ENCODE data around the gene NEDD4. TPM values are rescaled to one million over a fixed set of nuclear protein-coding genes. Genes with fewer than 3 reads are reported as not detected.
"Not testable (repeated sequence)": the region's sequence is repeated elsewhere in the genome, so short reads cannot be mapped to it uniquely, and the experiment has no call there.

Gene NEDD4
- total and polyA plus RNA-seq, 4 donors = 6.9 to 43.4 (median 25.1) TPM

- intact Hi-C loops (cut with DNase I) = no loop called here
- H3K36me3 ChIP-seq (ENCODE audit: control insufficient read depth in 1 of 2, insufficient read depth in 2 of 2, low read length in 1 of 2) = peaks cover 2 to 10% of the 10 kb centered on the region in 2 donors
- H3K4me1 ChIP-seq (ENCODE audit: control insufficient read depth in 1 of 2, insufficient read depth in 2 of 2, low read length in 2 of 2) = no peaks in the 10 kb centered on the region
- DNase-seq (no peak), ATAC-seq (ENCODE audit: low FRiP score) (no peak)
- no peak overlapping the region for H3K27ac ChIP-seq (ENCODE audit: low read depth in 1 of 2, low read length in 2 of 2)
- no peak overlapping the region for H3K4me3 ChIP-seq (ENCODE audit: low read length in 2 of 2)
- 79 to 84% methylated on average over 4 of the region's 4 CpGs for WGBS, 2 donors
- H3K27me3 ChIP-seq (ENCODE audit: control insufficient read depth in 1 of 2, insufficient read depth in 2 of 2, low read length in 1 of 2) = no peaks in the 10 kb centered on the region
- H3K9me3 ChIP-seq (ENCODE audit: control insufficient read depth, low read length) = no peaks in the 10 kb centered on the region
These were observed 134.8 kb downstream of the NEDD4 start for GRCh38 chr15:55858661-55859060.

GRCh38 chr15:55856506-55857164 lies 136.8 kb downstream of the NEDD4 start:
- Histone ChIP-seq H3K9me3 (ENCODE audit: control insufficient read depth, low read length) (no peaks in the 10 kb centered on the region), H3K27me3 (ENCODE audit: control insufficient read depth in 1 of 2, insufficient read depth in 2 of 2, low read length in 1 of 2) (no peaks in the 10 kb centered on the region), H3K27ac (ENCODE audit: low read depth in 1 of 2, low read length in 2 of 2) (no peak overlapping the region), H3K4me1 (ENCODE audit: control insufficient read depth in 1 of 2, insufficient read depth in 2 of 2, low read length in 2 of 2) (no peaks in the 10 kb centered on the region), H3K4me3 (ENCODE audit: low read length in 2 of 2) (no peak overlapping the region), H3K36me3 (ENCODE audit: control insufficient read depth in 1 of 2, insufficient read depth in 2 of 2, low read length in 1 of 2) (peaks cover 2 to 10% of the 10 kb centered on the region in 2 donors)
- intact Hi-C loops (cut with DNase I) = no loop called here
- DNase-seq (no peak), ATAC-seq (ENCODE audit: low FRiP score) (no peak)
- 75 to 77% methylated on average over 4 of the region's 4 CpGs for WGBS, 2 donors

- intact Hi-C loops (cut with DNase I) = no loop called here
- H3K27me3 ChIP-seq (ENCODE audit: control insufficient read depth in 1 of 2, insufficient read depth in 2 of 2, low read length in 1 of 2) = no peaks in the 10 kb centered on the region
- no peak overlapping the region for H3K27ac ChIP-seq (ENCODE audit: low read depth in 1 of 2, low read length in 2 of 2)
- WGBS, 2 donors = 60% methylated on average over 4 of the region's 4 CpGs
- no peaks in the 10 kb centered on the region for H3K4me1 ChIP-seq (ENCODE audit: control insufficient read depth in 1 of 2, insufficient read depth in 2 of 2, low read length in 2 of 2)
- H3K9me3 ChIP-seq (ENCODE audit: control insufficient read depth, low read length) = no peaks in the 10 kb centered on the region
- H3K36me3 ChIP-seq (ENCODE audit: control insufficient read depth in 1 of 2, insufficient read depth in 2 of 2, low read length in 1 of 2) = peaks cover 2 to 11% of the 10 kb centered on the region in 2 donors
- H3K4me3 ChIP-seq (ENCODE audit: low read length in 2 of 2) = no peak overlapping the region
- no peak for DNase-seq
- ATAC-seq (ENCODE audit: low FRiP score) = no peak
These were observed 140.3 kb downstream of the NEDD4 start for GRCh38 chr15:55853134-55853533.

DNA sequence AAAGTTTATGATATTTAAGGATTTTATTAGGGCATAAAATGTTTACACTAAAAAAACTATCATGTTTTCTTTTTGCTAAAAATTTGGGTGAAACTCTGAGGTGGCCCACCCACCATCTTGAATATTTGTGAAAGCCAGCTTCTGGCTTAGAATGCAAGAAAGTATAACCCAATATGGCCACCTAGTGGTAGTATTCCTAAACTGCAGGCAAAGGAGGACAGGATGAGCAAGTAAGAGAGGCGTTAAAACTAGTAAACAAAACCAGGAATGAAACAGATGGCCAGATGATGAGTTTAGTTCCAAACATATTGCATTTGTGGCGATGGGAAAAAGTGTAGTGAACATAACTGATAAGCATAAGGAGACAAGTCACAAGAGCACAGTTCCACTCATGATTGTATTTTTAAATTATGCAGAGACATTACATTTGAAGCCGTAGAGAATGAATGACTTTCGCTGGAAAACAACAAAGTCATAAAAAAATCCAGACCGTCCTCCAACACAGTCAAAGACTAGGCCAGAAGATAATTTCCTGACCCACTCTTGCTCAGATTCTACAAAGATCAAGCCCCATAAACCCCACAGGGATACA lies 147.2 kb downstream of the NEDD4 start:
- intact Hi-C loops (cut with DNase I) = no loop called here
- WGBS, 2 donors = 51 to 54% methylated on average over 5 of the region's 5 CpGs
- no peak for DNase-seq
- Histone ChIP-seq H3K27me3 (ENCODE audit: control insufficient read depth in 1 of 2, insufficient read depth in 2 of 2, low read length in 1 of 2) (no peaks in the 10 kb centered on the region), H3K4me3 (ENCODE audit: low read length in 2 of 2) (no peak overlapping the region), H3K36me3 (ENCODE audit: control insufficient read depth in 1 of 2, insufficient read depth in 2 of 2, low read length in 1 of 2) (peaks cover 2 to 6% of the 10 kb centered on the region in 2 donors), H3K27ac (ENCODE audit: low read depth in 1 of 2, low read length in 2 of 2) (no peak overlapping the region), H3K4me1 (ENCODE audit: control insufficient read depth in 1 of 2, insufficient read depth in 2 of 2, low read length in 2 of 2) (no peaks in the 10 kb centered on the region), H3K9me3 (ENCODE audit: control insufficient read depth, low read length) (no peaks in the 10 kb centered on the region)
- peak; percentile 74 for ATAC-seq (ENCODE audit: low FRiP score)

GRCh38 chr15:55842897-55843296 lies 150.5 kb downstream of the NEDD4 start:
- not testable (repeated sequence) for H3K27me3 ChIP-seq (ENCODE audit: control insufficient read depth in 1 of 2, insufficient read depth in 2 of 2, low read length in 1 of 2); H3K4me1 ChIP-seq (ENCODE audit: control insufficient read depth in 1 of 2, insufficient read depth in 2 of 2, low read length in 2 of 2); ATAC-seq (ENCODE audit: low FRiP score); DNase-seq; H3K4me3 ChIP-seq (ENCODE audit: low read length in 2 of 2); H3K27ac ChIP-seq (ENCODE audit: low read depth in 1 of 2, low read length in 2 of 2); H3K9me3 ChIP-seq (ENCODE audit: control insufficient read depth, low read length); H3K36me3 ChIP-seq (ENCODE audit: control insufficient read depth in 1 of 2, insufficient read depth in 2 of 2, low read length in 1 of 2)
- intact Hi-C loops (cut with DNase I) = loop anchor here (5.0 kb wide), 2 partner anchors 191 to 196 kb away; no protein-coding TSS in a partner anchor
- WGBS, 2 donors = 96 to 97% methylated on average over 4 of the region's 4 CpGs

- no peak for DNase-seq
- ATAC-seq (ENCODE audit: low FRiP score) = no peak
- H3K4me1 ChIP-seq (ENCODE audit: control insufficient read depth in 1 of 2, insufficient read depth in 2 of 2, low read length in 2 of 2) = no peaks in the 10 kb centered on the region
- peaks cover 0 to 3% of the 10 kb centered on the region in 2 donors for H3K36me3 ChIP-seq (ENCODE audit: control insufficient read depth in 1 of 2, insufficient read depth in 2 of 2, low read length in 1 of 2)
- H3K27ac ChIP-seq (ENCODE audit: low read depth in 1 of 2, low read length in 2 of 2) = no peak overlapping the region
- no peak overlapping the region for H3K4me3 ChIP-seq (ENCODE audit: low read length in 2 of 2)
- H3K9me3 ChIP-seq (ENCODE audit: control insufficient read depth, low read length) = no peaks in the 10 kb centered on the region
- 97 to 98% methylated on average over 3 of the region's 3 CpGs for WGBS, 2 donors
- no peaks in the 10 kb centered on the region for H3K27me3 ChIP-seq (ENCODE audit: control insufficient read depth in 1 of 2, insufficient read depth in 2 of 2, low read length in 1 of 2)
- intact Hi-C loops (cut with DNase I) = no loop called here
These were observed 157.5 kb downstream of the NEDD4 start for GRCh38 chr15:55835866-55836265.

DNA sequence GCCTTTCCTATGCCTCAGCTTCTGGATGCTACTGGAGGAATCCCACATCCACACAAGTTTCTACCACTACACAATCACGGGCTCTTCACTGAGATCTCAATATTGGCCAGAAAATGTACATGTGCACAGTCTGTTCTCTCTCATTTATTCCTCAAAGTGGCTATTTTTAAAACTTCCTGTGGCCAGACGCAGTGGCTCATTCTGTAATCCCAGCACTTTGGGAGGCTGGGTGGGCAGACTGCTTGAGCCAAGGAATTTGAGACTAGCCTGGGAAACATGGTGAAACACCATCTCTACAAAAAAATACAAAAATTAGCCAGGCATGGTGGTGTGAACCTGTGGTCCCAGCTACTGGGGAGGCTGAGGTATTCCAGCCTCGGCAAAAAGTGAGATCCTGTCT lies 159.1 kb downstream of the NEDD4 start:
- H3K9me3 ChIP-seq (ENCODE audit: control insufficient read depth, low read length) = no peaks in the 10 kb centered on the region

GRCh38 chr15:55829826-55830225 lies 163.6 kb downstream of the NEDD4 start:
- intact Hi-C loops (cut with DNase I) = no loop called here
- Histone ChIP-seq H3K36me3 (ENCODE audit: control insufficient read depth in 1 of 2, insufficient read depth in 2 of 2, low read length in 1 of 2) (peaks cover 0 to 4% of the 10 kb centered on the region in 2 donors), H3K27me3 (ENCODE audit: control insufficient read depth in 1 of 2, insufficient read depth in 2 of 2, low read length in 1 of 2) (no peaks in the 10 kb centered on the region), H3K4me1 (ENCODE audit: control insufficient read depth in 1 of 2, insufficient read depth in 2 of 2, low read length in 2 of 2) (no peaks in the 10 kb centered on the region), H3K27ac (ENCODE audit: low read depth in 1 of 2, low read length in 2 of 2) (no peak overlapping the region), H3K4me3 (ENCODE audit: low read length in 2 of 2) (no peak overlapping the region), H3K9me3 (ENCODE audit: control insufficient read depth, low read length) (no peaks in the 10 kb centered on the region)
- DNase-seq = no peak
- ATAC-seq (ENCODE audit: low FRiP score) = no peak
- 72 to 80% methylated on average over 2 of the region's 2 CpGs for WGBS, 2 donors

More for the DNA sequence above, 159.1 kb downstream of the NEDD4 start:
- H3K4me3 ChIP-seq (ENCODE audit: low read length in 2 of 2) = no peak overlapping the region
- no peak overlapping the region for H3K27ac ChIP-seq (ENCODE audit: low read depth in 1 of 2, low read length in 2 of 2)
- WGBS, 2 donors = 23% methylated on average over 3 of the region's 3 CpGs
- no peaks in the 10 kb centered on the region for H3K27me3 ChIP-seq (ENCODE audit: control insufficient read depth in 1 of 2, insufficient read depth in 2 of 2, low read length in 1 of 2)
- ATAC-seq (ENCODE audit: low FRiP score) (peak; percentile 33), DNase-seq (no peak)
- peaks cover 0 to 3% of the 10 kb centered on the region in 2 donors for H3K36me3 ChIP-seq (ENCODE audit: control insufficient read depth in 1 of 2, insufficient read depth in 2 of 2, low read length in 1 of 2)
- intact Hi-C loops (cut with DNase I) = no loop called here
- H3K4me1 ChIP-seq (ENCODE audit: control insufficient read depth in 1 of 2, insufficient read depth in 2 of 2, low read length in 2 of 2) = no peaks in the 10 kb centered on the region

DNA sequence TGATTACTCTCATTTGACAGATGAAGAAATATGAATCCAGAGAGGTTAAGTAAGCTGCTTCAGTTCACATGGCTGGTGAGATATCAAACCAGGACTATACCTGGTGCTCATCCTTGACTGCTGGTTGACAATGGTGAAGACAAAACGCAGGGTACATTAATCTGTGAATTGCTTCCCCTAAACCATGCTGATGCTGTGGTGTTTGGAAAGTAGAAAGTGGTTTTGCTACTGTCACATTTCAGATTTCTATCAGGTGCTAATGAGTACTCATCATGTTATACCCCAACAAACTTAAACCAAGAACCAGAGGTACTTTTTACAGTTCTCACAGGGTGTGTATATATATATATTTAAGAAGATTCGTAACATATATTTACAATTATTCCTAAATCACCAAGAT lies 165.5 kb downstream of the NEDD4 start:
- H3K27me3 ChIP-seq (ENCODE audit: control insufficient read depth in 1 of 2, insufficient read depth in 2 of 2, low read length in 1 of 2) = no peaks in the 10 kb centered on the region
- intact Hi-C loops (cut with DNase I) = no loop called here
- no peaks in the 10 kb centered on the region for H3K4me1 ChIP-seq (ENCODE audit: control insufficient read depth in 1 of 2, insufficient read depth in 2 of 2, low read length in 2 of 2)
- no peak overlapping the region for H3K4me3 ChIP-seq (ENCODE audit: low read length in 2 of 2)
- ATAC-seq (ENCODE audit: low FRiP score) = no peak
- no peak for DNase-seq
- WGBS, 2 donors = 93 to 97% methylated on average over 2 of the region's 2 CpGs
- no peak overlapping the region for H3K27ac ChIP-seq (ENCODE audit: low read depth in 1 of 2, low read length in 2 of 2)
- H3K9me3 ChIP-seq (ENCODE audit: control insufficient read depth, low read length) = no peaks in the 10 kb centered on the region
- H3K36me3 ChIP-seq (ENCODE audit: control insufficient read depth in 1 of 2, insufficient read depth in 2 of 2, low read length in 1 of 2) = peaks cover 0 to 4% of the 10 kb centered on the region in 2 donors

All from aorta (tissue), 5 donors.